GM21619 (cell line): ENCODE data around the gene CPXM1.
"Not testable (repeated sequence)": the region's sequence is repeated elsewhere in the genome, so short reads cannot be mapped to it uniquely, and the experiment has no call there.

Experiments used
- ATAC-seq: cut with Tn5 transposase; IDR thresholded peaks from one replicate; pipeline ENCODE4 v1.9.1; 2021; ENCODE audit not compliant: unreplicated experiment

CPXM1 gene

DNA sequence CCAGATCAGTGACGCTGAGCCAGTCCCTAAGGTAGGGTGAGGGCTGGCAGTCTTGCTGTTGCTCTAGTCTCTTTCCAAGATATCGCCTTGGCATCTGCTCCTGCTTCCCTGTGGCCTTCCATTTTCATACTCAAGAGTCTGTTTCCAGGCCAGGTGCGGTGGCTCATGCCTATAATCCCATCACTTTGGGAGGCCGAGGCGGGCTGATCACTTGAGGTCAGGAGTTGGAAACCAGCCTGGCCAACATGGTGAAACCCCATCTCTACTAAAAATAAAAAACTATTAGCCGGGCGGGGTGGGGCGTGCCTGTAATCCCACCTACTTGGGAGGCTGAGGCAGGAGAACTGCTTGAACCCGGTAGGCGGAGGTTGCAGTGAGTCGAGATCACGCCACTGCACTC lies 30.3 kb downstream of the CPXM1 start:
- ATAC-seq: not testable (repeated sequence)

DNA sequence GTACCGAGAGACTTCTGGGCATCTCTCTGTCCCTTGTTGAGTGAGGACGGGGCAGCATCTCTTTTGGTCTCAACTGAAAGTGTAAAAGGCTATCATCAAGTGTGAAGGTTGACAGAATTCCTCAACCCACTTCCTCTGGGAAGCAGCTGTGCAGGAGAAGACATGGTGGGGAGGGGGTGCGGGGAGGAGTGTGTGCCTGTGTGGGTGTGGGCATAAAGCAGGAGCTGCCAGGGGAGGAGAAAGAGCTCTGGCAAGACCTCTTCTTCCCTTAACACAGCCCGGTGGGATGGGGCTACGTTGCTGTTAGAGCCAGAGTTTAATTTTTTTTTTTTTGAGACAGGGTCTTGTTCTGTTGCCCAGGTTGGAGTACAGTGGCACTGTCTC lies 31.8 kb downstream of the CPXM1 start:
- no peak for ATAC-seq

DNA sequence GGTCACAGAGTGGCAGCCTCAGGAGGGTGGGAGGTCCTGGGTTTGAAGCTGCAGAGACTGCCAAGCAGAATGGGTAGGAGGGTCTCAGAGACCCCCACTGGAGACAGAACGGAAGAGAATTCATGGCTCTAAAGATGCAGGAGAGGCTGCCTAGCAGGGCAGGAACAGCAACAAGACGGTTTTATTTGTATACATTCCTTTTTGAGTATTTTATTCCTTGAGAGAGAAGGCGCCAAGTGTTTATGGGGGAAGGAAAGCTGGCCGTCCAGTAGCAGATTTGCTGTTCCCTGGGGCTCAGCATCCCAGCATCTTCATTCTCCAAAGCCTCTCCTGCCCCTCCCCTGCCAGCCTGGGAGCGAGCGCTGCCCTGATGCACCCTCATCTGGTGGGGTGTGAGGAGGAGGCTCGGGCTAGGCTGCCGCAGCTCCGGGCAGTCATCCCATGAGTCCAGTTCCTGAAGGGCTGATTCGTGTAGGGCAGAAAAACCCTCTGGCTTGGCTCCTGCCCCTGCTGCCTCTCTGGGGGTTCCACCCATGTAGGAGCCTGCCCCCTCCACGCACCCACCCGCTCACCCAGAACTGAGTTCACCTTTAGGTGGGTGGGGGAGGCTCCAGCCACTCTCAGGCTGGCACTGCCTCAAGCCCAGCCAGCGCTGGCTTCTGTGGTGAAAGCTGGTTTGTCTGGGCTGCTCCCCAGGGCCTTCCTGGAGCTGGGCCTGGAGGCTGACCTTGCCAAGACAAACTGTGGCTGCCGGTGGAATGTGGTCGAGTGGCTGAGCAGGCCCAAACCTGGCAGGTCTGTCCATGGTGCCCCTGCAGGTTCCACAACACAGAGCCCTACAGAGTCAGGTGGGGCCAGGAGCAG lies 32.4 kb downstream of the CPXM1 start:
- ATAC-seq: no peak

DNA sequence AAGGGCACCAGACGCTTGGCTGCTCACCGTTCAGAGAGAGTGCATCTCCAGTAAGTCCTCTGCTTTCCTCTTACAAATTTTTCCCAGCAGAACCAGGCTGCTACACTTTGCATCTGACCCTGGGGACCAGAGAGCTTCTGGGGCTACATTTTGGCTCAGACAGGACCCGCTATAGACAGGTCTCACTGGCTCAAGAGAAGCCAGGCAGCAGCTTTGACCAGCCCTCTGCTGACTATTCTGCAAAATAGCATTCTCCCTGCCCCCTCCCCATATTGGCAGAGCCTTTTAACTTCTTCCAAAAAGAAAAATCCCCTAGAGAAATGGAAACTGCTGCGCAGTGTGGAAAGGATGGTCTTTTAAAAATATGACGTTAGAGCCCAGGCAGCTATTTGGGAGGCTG lies 37.2 kb downstream of the CPXM1 start:
- ATAC-seq: no peak

DNA sequence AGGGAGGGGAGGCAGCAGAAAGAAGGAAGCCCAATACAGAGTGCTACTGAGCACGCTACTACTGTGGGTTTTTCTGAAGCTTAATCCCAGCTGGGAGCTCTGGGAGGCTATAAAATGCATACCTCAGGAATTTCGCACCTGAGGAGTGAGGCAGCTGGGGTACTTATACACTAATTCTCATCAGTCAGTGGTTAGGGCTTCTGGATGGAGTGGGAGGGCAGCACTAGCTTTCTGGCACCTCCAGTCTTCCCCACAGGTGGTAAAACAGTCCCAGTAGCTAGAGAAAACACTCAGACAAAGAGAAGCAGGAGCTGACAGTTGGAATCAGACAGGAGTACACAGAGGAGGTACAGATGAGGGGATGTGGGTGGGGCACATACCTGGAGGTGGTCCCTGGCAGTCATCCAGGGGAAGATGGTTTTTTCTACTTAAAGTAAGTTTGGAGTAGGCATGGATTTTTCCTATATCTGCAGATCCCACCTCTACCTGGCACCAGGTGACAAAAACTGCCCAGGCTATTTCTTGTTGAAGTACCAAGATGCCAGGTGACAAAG lies 37.8 kb downstream of the CPXM1 start:
- ATAC-seq: no peak

DNA sequence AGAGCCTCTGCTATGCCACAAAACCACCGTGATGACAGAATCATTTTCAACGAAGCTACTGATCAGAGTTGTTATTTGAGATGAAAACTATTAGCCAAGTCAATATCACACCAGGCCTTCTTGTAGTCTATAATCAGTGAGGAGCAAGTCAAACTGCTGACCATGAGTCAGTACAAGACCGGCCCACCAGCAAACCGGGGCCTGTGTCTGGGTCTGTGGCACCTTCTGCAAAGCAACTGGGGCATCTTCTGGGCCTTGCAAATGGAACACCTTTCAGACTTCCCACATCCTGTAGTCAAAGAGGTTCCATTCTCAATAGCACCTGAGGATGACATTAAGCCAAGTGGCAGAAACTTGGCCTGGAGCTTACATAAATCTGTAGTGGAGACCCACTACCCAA lies 38.5 kb downstream of the CPXM1 start:
- ATAC-seq: no peak

DNA sequence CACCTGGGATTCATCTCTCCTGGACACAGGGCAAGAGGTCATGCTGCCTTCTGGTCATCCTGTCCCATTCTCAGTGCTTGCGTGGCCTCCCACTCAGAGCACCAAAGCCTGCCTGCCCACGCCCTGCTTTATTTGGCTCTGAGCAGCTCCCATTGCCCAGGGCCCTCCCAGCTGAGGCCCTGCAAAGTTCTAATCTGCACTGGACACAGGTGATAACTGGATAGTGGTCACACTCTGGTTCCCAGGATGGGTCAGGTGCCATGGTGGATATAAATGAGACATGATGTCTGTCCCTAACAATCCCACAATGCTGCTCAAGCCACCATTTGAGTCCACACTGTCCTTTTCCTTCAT lies 39.5 kb downstream of the CPXM1 start:
- no peak for ATAC-seq

DNA sequence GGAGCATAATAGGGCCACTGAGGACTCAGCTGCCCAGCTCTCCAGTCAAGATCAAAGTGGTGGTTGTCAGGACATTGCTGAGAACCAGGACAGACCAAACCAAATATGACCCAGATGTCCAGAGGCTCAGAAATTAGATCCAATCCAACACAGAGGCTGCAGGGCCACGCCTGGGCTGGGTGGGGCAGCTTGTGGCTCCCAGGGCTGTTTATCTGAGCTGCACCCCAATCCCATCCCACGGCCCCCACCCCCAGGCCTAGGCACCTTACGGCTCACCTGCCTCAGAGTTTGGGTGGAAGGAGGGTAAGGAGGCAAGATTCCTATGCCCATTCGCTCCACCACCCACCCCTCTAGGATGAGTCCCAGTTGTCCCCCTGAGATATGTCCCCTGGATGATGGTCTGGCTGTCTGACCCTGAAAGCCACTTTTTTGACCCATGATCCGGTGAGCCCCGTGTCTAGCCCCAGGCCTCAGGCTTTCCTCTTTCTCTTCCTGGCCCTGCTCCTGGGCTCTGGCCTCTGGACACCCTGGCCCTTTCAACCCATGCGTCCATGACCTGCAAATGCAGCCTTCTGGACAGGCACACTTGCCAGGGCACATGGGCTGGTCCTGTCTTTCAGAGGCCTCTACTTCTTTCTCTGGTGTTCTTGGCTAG lies 40.0 kb downstream of the CPXM1 start:
- ATAC-seq: no peak

DNA sequence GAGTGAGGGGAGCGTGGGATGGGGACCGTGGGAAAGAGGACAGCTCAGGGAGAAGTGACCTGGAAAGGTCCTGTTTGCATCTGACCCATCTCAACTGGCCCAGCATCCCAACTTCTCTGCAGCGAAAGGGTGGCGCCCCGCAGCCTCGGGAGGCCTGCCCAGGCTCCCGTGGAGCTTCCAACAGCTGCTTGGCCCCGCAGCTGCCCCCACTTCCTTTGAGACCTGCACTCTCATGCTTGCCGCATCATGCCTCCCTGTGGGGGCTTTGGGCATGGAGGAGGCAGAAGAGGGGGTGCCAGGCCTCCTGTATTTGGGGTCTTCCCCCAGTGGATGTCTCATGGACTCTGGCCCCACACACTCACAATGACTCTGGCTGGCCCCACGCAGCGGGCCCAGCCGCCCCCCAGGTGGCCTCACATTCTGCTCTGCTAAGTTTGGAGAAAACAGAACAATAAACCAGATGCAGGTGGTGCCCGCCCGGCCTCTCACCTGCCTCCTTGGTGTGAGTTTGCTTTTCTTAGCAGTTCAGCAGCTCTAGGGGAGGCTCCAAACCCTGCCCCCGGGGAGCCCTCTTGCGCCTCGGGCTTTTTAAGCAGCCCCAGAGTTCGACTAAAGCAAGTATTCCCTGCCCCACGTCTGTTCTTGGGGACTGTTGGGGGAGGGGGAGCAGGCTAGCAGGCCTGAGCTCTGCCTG lies 40.7 kb downstream of the CPXM1 start:
- no peak for ATAC-seq

DNA sequence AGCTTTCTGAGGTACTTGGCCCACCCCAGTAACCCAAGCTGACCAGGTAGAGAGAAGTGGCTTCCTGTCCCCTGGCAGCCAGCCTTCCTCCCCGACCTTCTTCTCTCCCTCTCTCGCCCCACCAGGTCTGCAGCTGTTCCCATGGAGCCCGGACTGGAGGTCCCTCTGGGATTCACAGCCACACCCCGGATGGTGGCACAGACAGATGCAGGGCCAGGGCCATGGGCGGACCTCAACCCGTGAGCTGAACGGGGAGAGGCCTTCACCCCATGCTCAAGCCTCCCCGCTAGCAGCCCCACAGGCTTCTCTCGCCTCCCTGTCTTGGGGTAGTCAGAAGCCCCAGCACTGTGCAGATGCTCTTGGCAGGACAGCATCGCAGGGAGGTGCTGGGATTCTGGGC lies 41.3 kb downstream of the CPXM1 start:
- ATAC-seq: no peak

DNA sequence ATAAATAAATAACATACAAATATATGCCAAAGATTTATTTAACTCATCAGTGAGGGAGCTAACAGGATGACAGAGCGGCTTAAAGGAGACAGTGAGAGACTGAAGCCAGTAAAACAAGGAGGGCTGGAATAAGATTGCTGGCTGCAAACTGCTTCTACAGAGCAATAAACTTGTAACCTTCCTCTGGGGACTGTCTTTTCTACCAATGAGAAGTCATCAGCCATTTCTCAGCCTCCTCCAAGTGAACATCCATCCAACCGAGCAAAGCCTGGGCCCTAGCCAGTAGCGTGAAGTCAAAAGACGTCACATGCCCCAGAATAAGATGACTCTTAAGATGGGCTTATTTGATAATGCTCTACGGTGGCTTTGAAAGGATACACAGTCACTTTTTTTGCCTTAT lies 42.5 kb downstream of the CPXM1 start:
- ATAC-seq: no peak

DNA sequence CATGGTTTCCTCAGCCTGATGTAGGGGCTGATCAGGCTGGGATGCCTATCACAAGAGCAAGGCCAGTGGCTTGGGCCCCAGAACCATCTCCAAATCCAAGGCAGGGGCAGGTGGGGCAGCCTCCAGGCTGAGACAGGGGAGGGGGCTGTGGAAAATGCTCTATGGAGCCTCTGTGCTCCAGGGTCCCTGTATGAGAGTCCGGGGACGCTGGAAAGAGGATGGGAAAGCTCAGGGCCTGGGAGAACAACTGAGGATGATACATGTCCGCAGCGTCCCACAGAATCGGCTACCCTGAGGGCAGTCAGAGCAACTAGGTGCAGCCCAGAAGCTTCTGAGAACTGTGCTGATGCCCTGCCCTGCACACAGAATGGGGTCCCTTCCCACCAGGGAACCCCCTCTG lies 43.4 kb downstream of the CPXM1 start:
- ATAC-seq: no peak

DNA sequence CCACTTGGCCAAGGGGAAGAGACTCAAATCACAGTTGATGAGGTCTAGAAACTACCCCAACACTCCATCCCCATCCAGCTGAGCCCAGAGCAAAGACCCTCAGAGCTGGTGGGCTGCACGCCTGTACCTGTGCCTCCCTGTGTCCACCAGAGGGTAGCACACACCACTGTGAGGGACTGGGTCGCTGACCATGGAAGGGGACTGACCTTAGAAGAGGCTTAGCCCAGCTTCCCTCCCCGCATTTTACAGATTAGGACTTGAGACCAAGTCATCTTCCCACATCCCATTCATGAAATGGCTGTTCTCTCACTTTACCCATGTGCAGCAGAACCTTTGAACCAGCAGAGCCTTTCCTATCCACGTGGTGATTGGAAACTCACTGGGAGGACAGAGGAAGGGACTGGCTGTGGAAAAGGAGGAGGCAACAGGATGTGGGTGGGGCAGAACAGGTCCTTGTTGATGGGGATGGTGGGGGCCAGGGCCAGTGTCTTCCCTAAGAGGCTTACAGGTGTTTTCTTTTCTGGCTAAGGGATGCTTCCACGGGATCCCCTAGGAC lies 44.3 kb downstream of the CPXM1 start:
- ATAC-seq: no peak

DNA sequence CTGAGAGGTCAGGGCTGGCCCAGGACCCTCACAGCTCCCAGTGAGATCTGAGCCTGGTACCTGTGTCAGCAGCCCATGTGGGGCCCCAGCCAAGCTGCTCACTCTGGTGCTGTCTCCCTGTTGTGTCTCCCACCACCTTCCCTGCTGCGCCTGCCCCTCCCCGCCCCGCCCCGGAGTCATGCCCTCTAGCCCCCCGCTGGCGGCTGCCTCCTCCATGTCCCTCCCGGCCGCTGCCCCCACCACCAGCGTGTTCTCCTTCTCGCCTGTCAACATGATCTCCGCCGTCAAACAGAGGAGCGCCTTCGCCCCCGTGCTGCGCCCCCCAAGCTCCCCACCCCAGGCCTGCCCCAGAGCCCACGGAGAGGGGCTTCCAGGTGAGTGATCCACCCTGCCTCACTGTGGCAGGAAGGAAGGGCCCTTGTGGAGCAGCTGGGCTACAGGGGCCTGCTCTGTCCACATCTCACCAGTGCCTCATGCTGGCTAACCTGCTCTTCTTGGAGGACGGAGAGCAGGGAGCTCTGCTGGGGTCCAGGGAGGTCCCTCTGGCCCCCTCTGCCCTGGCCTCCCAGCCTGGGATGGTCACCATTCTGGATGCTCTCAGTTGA lies 44.9 kb downstream of the CPXM1 start:
- no peak for ATAC-seq

DNA sequence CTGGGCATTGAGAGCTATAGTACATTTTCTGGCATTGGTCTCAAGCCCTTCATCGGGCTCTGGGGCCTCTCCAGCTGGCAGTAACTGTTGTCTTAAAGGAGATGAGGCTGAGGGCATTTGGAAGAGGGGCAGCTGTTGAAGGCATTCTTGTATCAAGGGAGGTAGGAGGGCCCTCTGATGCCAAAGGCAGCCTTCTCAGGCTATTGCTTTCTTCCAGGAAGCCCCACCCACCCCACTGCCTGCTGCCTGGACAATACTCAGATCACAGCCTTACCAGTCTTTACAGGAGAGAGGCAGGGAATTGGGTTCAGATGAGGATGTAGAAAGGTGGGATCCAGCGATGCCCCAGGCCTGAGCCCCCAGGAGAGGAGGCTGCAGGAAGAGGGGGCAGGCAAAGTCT lies 46.0 kb downstream of the CPXM1 start:
- ATAC-seq: no peak

DNA sequence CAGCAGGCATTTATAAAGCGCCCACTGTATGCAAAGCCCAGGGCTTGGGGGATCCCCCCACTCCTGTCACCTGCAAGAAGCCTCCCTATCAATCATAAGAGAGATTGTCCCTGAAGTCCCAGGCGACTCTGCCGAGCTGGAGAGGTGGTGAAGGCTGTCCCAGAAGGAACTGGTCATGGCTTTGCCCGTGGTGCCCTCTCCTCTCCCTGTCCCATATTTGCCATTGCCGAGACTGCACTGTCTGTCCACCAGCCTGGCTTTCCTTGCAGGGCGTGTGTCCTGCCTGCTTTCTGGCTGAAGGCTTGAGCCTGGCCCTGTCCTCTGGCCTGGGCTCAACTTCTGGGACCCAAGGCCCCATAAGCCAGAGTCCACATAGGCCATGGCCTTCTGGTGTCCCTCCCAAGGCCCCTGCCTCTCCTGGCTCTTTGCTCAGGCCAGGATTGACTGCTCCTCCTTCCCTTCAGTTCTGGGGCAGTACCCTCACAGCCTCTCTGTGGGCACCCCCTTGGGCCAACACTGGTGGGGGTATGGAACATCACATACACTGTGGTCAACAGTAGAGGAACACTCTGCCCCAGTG lies 46.9 kb downstream of the CPXM1 start:
- no peak for ATAC-seq

DNA sequence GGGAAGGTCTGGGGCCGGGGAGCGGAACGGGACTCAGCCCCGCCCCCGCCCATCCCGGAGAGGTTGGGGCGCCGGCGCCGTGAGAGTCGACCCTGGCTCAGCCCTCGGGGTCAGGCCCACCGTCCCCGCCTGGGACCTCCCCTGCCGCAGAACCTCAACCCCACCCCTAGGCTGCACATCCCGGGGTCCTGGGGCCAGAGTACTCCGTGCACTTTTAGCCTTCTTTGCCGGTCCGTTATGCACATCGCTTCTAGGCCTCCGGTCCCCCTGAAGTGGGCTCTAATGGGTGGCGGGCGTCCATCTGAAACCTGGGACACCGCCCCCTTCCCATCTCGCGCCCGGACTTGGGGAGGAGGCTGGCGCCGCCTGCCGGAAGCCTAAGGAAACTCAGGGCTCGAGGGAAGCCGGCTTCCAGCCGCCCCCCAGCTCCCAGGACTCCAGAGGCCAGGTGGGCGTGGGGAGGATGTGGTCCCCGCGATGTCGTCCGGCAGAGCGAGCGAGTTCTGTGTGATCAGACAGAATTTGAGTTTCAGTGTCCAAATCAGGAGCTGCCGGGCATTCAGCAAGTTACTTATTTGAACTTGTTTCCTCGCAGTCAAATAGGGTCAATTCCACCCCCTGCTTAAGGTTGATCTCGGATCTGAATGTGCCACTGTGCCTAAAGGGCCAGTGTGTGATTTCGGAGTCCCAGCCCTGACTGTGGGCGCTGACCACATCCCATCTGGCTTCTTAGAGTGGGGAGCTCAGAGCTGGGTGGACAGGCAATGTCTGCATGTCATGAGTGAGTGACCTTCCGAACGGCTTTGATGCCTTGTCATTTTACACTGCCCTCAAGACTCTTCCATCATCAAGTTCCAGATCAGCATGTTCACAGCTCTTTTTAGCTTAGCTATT lies 47.6 kb downstream of the CPXM1 start:
- ATAC-seq: no peak

DNA sequence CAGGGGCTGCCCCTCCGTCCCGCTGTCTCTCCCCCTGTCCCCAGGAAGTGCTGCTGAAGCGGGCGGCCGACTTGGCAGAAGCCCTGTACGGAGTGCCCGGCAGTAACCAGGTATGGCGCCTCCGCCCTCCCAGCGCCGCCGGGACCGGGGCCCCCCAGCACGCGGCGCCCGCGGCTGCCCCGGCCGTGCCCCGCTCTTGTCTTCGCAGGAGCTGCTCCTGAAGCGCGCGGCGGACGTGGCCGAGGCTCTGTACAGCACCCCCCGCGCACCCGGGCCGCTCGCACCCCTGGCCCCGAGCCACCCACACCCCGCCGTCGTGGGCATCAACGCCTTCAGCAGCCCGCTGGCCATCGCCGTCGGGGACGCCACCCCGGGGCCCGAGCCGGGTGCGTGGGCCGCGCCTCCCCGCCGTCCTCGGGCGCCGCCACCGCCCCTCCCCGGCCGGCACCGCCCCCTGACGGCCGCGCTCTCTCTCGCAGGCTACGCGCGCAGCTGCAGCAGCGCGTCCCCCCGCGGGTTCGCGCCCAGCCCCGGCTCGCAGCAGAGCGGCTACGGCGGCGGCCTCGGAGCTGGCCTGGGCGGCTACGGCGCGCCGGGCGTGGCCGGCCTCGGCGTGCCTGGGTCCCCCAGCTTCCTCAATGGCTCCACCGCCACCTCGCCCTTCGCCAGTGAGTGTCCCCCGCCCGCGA lies 48.4 kb downstream of the CPXM1 start:
- no peak for ATAC-seq

DNA sequence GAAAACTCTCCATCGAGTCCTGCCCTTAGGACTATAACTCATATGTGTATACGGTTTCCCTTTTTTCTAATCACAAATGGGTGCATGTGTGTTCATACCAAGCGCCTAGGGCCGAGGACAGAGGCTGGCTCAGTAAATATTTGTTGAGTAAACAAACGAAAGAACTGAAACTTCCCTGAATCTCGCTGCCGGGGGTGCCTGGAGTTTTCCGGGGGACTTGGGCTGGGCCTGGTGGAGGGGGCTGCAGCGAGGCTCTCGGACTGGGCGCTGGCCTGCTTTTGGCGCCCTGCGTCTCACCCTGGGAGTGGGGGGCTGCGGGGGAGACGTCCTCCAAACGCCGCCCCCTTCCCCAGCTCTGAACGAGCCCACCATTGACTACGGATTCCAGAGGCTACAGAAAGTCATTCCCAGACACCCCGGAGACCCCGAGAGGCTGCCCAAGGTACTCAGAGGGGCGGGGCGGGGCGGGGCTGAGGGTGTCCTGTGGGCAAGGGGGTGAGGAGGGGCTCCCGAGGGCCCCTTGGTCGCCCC lies 49.0 kb downstream of the CPXM1 start:
- no peak for ATAC-seq
